Measurements from ENCODE around the gene CARM1. TPM values are rescaled to one million over a fixed set of nuclear protein-coding genes. Genes with fewer than 3 reads are reported as not detected.
A peak's percentile ranks its signal among the peaks of the same experiment; 100 is the strongest.

CARM1 gene
- total and polyA plus RNA-seq, 2 donors (not counting 3 experiments of a cell fraction or from before 2014, with no cell fraction given), result 65.6 to 70.8 TPM

GRCh38 chr19:10835089-10835753 is 36.1 kb upstream of the CARM1 start:
- H3K9me3 ChIP-seq (replicated peaks; ENCODE audit: control insufficient read depth, insufficient read depth, low read length), result no peaks in the 10 kb centered on the region
- H2AFZ ChIP-seq (ENCODE audit: low read depth, low read length), result no peak overlapping the region
- H3K27me3 ChIP-seq (ENCODE audit: control insufficient read depth in 2 of 2, insufficient read depth in 2 of 2, low read length in 2 of 2), result no peaks in the 10 kb centered on the region
- BruUV-seq (replicated peaks), result no TSS peak
- peak; percentile 100 for FAIRE-seq
- no peaks in the 10 kb centered on the region for H4K20me1 ChIP-seq (replicated peaks; ENCODE audit: control insufficient read depth, extremely low read depth, insufficient read depth, low read length)
- H3K27ac ChIP-seq (ENCODE audit: insufficient read depth, low read depth, low read length), result no peak overlapping the region
- dilution Hi-C loops (cut with MboI; ENCODE audit: extremely low pct_ligation_motif_present, low sequenced_read_pairs), result no loop called here
- no peaks in the 10 kb centered on the region for H3K79me2 ChIP-seq (ENCODE audit: control insufficient read depth, insufficient read depth, low read length)
- ChIA-PET CTCF (interaction anchor here (0.6 to 3.6 kb wide), 9 partner anchors 10 to 117 kb away, joined by 4 to 41 read pairs (median 13); partner anchors contain the start of genes CARM1 and DNM2), POLR2A (no interaction called here)
- H3K9me1 ChIP-seq (replicated peaks; ENCODE audit: control insufficient read depth, extremely low read depth, insufficient read depth, low read length), result no peaks in the 10 kb centered on the region
- no peak overlapping the region for H3K9ac ChIP-seq (replicated peaks; ENCODE audit: extremely low read depth, insufficient read depth, low read length)
- H3K4me1 ChIP-seq (ENCODE audit: control insufficient read depth, extremely low read depth, insufficient read depth, low read length), result peaks cover 9% of the 10 kb centered on the region
- peak overlapping the region; percentile 36 for H3K4me2 ChIP-seq (ENCODE audit: insufficient read depth, low read length)
- DNase-seq (ENCODE audit: low read depth, low spot score), result peak; percentile 21
- H3K36me3 ChIP-seq (ENCODE audit: control insufficient read depth in 2 of 2, extremely low read depth in 1 of 2, insufficient read depth in 2 of 2, low read length in 2 of 2), result peaks cover 0 to 20% of the 10 kb centered on the region in 2 experiments
- H3K4me3 ChIP-seq (replicated peaks in 1 of 3; ENCODE audit: insufficient read depth in 1 of 3, low read depth in 1 of 3, low read length in 3 of 3), result peak overlapping the region in 1 of 3 experiments; percentile 27
- intact Hi-C loops (cut with micrococcal nuclease), result loop anchor here (1.0 kb wide), 1 partner anchor 22 kb away; no protein-coding TSS in a partner anchor
- TF ChIP-seq POLR2AphosphoS5 (IDR thresholded peaks at IDR 0.05; ENCODE audit: insufficient read depth, low read depth, low read length) (peak; percentile 58), GATA2 (IDR thresholded peaks at IDR 0.05; ENCODE audit: insufficient read depth, insufficient read length, low read depth, low read length) (no peak)

DNA sequence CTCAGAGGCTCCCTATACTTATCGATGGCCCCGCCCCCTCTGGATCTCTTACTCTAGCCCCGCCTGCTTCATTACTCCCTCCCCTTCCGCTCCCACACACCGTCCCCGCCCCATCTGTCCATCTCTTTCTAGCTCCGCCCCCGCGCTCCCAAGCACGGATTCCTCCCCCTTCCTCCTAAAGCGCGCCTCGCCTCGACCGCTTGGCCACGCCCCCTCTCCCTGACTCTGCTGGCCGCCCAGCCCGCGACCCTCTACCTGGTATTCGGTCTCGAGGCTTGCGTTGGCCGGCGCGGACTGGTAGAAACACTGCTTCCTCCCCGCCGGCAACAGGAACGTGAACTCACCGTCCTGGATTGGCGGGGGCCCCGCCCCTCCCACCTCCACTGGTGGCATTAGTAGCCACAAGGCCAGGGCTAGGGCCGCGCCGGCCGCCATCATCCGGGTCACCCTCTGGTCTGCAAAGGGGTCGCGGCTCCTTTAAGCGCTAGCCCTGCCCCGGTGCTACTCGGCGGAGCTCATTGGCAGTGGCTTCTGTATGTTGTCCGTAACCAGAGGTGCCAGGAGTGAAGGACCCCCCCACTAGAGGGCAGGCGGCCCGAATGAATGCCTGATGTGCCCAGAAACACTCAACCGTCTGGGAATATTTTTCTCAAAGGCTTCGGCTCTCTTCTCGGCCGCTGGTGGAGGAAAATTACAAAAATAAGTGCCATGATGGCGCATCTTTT is 35.4 kb upstream of the CARM1 start, which contains the start of gene TMED1:
Gene TMED1 (minus strand): TSS at position 459 of the 725 bp plus-strand sequence. CDS start 21 bp downstream, at position 438.
- Histone ChIP-seq H3K9me1 (replicated peaks; ENCODE audit: control insufficient read depth, extremely low read depth, insufficient read depth, low read length) (no peaks in the 10 kb centered on the region), H3K36me3 (ENCODE audit: control insufficient read depth in 2 of 2, extremely low read depth in 1 of 2, insufficient read depth in 2 of 2, low read length in 2 of 2) (peaks cover 0 to 16% of the 10 kb centered on the region in 2 experiments), H3K79me2 (ENCODE audit: control insufficient read depth, insufficient read depth, low read length) (no peaks in the 10 kb centered on the region), H3K27ac (ENCODE audit: insufficient read depth, low read depth, low read length) (peak within 1 kb of the TSS; percentile 97), H3K27me3 (ENCODE audit: control insufficient read depth in 2 of 2, insufficient read depth in 2 of 2, low read length in 2 of 2) (no peaks in the 10 kb centered on the region), H3K9me3 (replicated peaks; ENCODE audit: control insufficient read depth, insufficient read depth, low read length) (no peaks in the 10 kb centered on the region), H4K20me1 (replicated peaks; ENCODE audit: control insufficient read depth, extremely low read depth, insufficient read depth, low read length) (no peaks in the 10 kb centered on the region), H3K4me1 (ENCODE audit: control insufficient read depth, extremely low read depth, insufficient read depth, low read length) (peaks cover 9% of the 10 kb centered on the region), H3K4me3 (replicated peaks in 1 of 3; ENCODE audit: insufficient read depth in 1 of 3, low read depth in 1 of 3, low read length in 3 of 3) (peak within 1 kb of the TSS; percentile 17 to 71 (median 48)), H2AFZ (ENCODE audit: low read depth, low read length) (peak within 1 kb of the TSS; percentile 58), H3K9ac (replicated peaks; ENCODE audit: extremely low read depth, insufficient read depth, low read length) (peak within 1 kb of the TSS; percentile 96), H3K4me2 (ENCODE audit: insufficient read depth, low read length) (peak within 1 kb of the TSS; percentile 65)
- FAIRE-seq (no peak), DNase-seq (ENCODE audit: low read depth, low spot score) (peak; percentile 99)
- dilution Hi-C loops (cut with MboI; ENCODE audit: extremely low pct_ligation_motif_present, low sequenced_read_pairs), result no loop called here
- POLR2A ChIA-PET, result interaction anchor here (0.6 kb wide), 2 partner anchors 418 to 436 kb away, joined by 3 read pairs; no protein-coding TSS in a partner anchor
- TSS peak; percentile 31 for BruUV-seq (replicated peaks)
- intact Hi-C loops (cut with micrococcal nuclease), result loop anchor here (1.0 to 2.0 kb wide), 4 partner anchors 23 to 119 kb away; partner anchors contain the start of gene CARM1
- TF ChIP-seq GATA2 (IDR thresholded peaks at IDR 0.05; ENCODE audit: insufficient read depth, insufficient read length, low read depth, low read length) (no peak), POLR2AphosphoS5 (IDR thresholded peaks at IDR 0.05; ENCODE audit: insufficient read depth, low read depth, low read length) (peak; percentile 23), MAX (IDR thresholded peaks at IDR 0.05; ENCODE audit: insufficient read depth, insufficient read length) (no peak), CTCF (IDR thresholded peaks at IDR 0.05; ENCODE audit: extremely low read depth in 1 of 2, insufficient read depth in 1 of 2, low read depth in 1 of 2, low read length in 2 of 2) (peak in 1 of 2 donors; percentile 8)
- CTCF ChIA-PET, result interaction anchor here (0.7 to 3.6 kb wide), 12 partner anchors 11 to 295 kb away, joined by 3 to 41 read pairs (median 10); partner anchors contain the start of genes CARM1, DNM2 and QTRT1
